ENCODE results near the gene FCAR. TPM values are rescaled to one million over a fixed set of nuclear protein-coding genes. Genes with fewer than 3 reads are reported as not detected.

FCAR gene
- polyA plus RNA-seq, 1 of the 3 experiments (the other 2 are of a cell fraction) = not detected

DNA sequence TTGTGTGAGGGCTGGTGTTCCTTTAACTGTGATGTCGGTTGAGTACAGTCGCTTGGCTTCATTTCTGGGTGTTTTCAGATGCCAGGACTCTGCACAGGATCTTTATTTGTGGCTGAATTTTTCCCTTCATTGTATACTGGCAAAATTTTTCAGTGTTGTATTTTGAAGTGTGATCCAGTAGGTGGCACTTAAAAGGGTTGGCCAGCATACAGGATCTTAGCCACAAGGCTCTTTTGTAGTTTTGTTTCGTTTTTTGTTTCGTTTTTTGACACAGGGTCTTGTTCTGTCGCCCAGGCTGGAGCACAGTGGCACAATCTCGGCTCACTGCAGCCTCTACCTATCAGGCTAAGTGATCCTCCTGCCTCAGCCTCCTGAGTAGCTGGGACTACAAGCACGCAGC, 8.7 kb downstream of the FCAR start:
- Histone ChIP-seq H3K4me3 (ENCODE audit: low read depth in 2 of 2, low read length in 1 of 2) (0 out of 4 replicates have a peak overlapping the region, but pooled peaks of 1 of the 2 experiments have one; percentile 16), H3K9me2 (no peaks in the 10 kb centered on the region), H4K20me1 (ENCODE audit: insufficient read depth) (no peaks in the 10 kb centered on the region), H3K9ac (no peak overlapping the region), H3K9me3 (no peaks in the 10 kb centered on the region), H3K4me1 (ENCODE audit: control insufficient read depth in 1 of 2, insufficient read depth in 2 of 2, low read depth in 1 of 2, low read length in 1 of 2) (no peaks in the 10 kb centered on the region), H3K36me3 (replicated peaks in 1 of 2; ENCODE audit: control insufficient read depth in 1 of 2, insufficient read depth in 2 of 2, low read length in 1 of 2) (no peaks in the 10 kb centered on the region), H3K27ac (ENCODE audit: low read depth in 2 of 2, low read length in 1 of 2) (no peak overlapping the region), H3K27me3 (ENCODE audit: insufficient read depth) (peaks cover 51% of the 10 kb centered on the region; the same call in 1 of the 2 replicates), H3F3A (replicated peaks; ENCODE audit: insufficient read depth) (no peaks in the 10 kb centered on the region), H2AFZ (ENCODE audit: low read depth) (no peak overlapping the region), H3K79me2 (ENCODE audit: insufficient read depth) (no peaks in the 10 kb centered on the region), H3K4me2 (no peak overlapping the region)
- ChIA-PET POLR2A (no interaction called here), CTCF (no interaction called here)
- no peak for DNase-seq
- 25% methylated on average over 7 of the region's 7 CpGs for WGBS (ENCODE audit: low lambda C conversion rate)
- TF ChIP-seq, protein P1, sequence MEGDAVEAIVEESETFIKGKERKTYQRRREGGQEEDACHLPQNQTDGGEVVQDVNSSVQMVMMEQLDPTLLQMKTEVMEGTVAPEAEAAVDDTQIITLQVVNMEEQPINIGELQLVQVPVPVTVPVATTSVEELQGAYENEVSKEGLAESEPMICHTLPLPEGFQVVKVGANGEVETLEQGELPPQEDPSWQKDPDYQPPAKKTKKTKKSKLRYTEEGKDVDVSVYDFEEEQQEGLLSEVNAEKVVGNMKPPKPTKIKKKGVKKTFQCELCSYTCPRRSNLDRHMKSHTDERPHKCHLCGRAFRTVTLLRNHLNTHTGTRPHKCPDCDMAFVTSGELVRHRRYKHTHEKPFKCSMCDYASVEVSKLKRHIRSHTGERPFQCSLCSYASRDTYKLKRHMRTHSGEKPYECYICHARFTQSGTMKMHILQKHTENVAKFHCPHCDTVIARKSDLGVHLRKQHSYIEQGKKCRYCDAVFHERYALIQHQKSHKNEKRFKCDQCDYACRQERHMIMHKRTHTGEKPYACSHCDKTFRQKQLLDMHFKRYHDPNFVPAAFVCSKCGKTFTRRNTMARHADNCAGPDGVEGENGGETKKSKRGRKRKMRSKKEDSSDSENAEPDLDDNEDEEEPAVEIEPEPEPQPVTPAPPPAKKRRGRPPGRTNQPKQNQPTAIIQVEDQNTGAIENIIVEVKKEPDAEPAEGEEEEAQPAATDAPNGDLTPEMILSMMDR (IDR thresholded peaks at IDR 0.05) = peak; percentile 30
- no peak for TF ChIP-seq GABPA (IDR thresholded peaks at IDR 0.05; ENCODE audit: low read depth)
- no peak for TF ChIP-seq RCOR1 (IDR thresholded peaks at IDR 0.05; ENCODE audit: low read length)

DNA sequence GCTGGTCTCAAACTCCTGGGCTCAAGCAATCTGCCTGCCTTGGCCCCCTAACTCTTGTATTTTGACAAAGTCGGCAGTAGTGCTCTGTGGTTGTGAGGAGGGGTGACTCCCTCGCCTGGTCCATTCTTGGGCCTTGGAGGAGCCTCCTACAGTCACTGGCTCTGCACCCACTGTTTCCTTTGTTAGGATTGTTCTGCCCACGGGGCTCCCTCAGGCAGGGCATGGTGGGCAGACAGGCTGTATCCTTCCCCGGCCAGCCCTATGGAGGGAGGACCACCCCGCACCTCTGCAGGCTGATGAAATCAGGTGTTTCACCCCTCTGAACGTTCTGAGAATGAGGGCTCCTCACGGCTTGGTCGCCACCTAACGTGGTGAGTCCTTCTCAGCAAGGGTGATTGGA, 9.2 kb downstream of the FCAR start:
- Histone ChIP-seq H3K9ac (no peak overlapping the region), H3K9me2 (no peaks in the 10 kb centered on the region), H4K20me1 (ENCODE audit: insufficient read depth) (no peaks in the 10 kb centered on the region), H3K4me1 (ENCODE audit: control insufficient read depth in 1 of 2, insufficient read depth in 2 of 2, low read depth in 1 of 2, low read length in 1 of 2) (no peaks in the 10 kb centered on the region), H3K9me3 (no peaks in the 10 kb centered on the region), H3K79me2 (ENCODE audit: insufficient read depth) (no peaks in the 10 kb centered on the region), H3K4me3 (ENCODE audit: low read depth in 2 of 2, low read length in 1 of 2) (0 out of 4 replicates have a peak overlapping the region, but pooled peaks of 1 of the 2 experiments have one; percentile 16), H3K36me3 (replicated peaks in 1 of 2; ENCODE audit: control insufficient read depth in 1 of 2, insufficient read depth in 2 of 2, low read length in 1 of 2) (no peaks in the 10 kb centered on the region), H3F3A (replicated peaks; ENCODE audit: insufficient read depth) (no peaks in the 10 kb centered on the region), H3K27ac (ENCODE audit: low read depth in 2 of 2, low read length in 1 of 2) (no peak overlapping the region), H2AFZ (ENCODE audit: low read depth) (no peak overlapping the region), H3K27me3 (ENCODE audit: insufficient read depth) (peaks cover 51% of the 10 kb centered on the region; the same call in 1 of the 2 replicates), H3K4me2 (no peak overlapping the region)
- TF ChIP-seq, protein P1 (IDR thresholded peaks at IDR 0.05) = no peak
- TF ChIP-seq, protein P2, sequence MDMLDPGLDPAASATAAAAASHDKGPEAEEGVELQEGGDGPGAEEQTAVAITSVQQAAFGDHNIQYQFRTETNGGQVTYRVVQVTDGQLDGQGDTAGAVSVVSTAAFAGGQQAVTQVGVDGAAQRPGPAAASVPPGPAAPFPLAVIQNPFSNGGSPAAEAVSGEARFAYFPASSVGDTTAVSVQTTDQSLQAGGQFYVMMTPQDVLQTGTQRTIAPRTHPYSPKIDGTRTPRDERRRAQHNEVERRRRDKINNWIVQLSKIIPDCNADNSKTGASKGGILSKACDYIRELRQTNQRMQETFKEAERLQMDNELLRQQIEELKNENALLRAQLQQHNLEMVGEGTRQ (IDR thresholded peaks at IDR 0.05; ENCODE audit: borderline replicate concordance, low read depth, low read length) = no peak
- TF ChIP-seq RXRA (IDR thresholded peaks at IDR 0.05; ENCODE audit: borderline replicate concordance, low read depth) = no peak
- TF ChIP-seq EP300 (IDR thresholded peaks at IDR 0.05; ENCODE audit: borderline replicate concordance in 1 of 2, low read depth in 1 of 2, low read length in 1 of 2) = no peak
- TF ChIP-seq, protein P3, sequence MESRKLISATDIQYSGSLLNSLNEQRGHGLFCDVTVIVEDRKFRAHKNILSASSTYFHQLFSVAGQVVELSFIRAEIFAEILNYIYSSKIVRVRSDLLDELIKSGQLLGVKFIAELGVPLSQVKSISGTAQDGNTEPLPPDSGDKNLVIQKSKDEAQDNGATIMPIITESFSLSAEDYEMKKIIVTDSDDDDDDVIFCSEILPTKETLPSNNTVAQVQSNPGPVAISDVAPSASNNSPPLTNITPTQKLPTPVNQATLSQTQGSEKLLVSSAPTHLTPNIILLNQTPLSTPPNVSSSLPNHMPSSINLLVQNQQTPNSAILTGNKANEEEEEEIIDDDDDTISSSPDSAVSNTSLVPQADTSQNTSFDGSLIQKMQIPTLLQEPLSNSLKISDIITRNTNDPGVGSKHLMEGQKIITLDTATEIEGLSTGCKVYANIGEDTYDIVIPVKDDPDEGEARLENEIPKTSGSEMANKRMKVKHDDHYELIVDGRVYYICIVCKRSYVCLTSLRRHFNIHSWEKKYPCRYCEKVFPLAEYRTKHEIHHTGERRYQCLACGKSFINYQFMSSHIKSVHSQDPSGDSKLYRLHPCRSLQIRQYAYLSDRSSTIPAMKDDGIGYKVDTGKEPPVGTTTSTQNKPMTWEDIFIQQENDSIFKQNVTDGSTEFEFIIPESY (IDR thresholded peaks at IDR 0.05; ENCODE audit: borderline replicate concordance, low read depth) = no peak
- no peak for TF ChIP-seq CHD2 (IDR thresholded peaks at IDR 0.05; ENCODE audit: low read length, partially characterized antibody)
- no peak for TF ChIP-seq GATA2 (CRISPR knock-in tag; IDR thresholded peaks at IDR 0.05)
- TF ChIP-seq, protein P4, sequence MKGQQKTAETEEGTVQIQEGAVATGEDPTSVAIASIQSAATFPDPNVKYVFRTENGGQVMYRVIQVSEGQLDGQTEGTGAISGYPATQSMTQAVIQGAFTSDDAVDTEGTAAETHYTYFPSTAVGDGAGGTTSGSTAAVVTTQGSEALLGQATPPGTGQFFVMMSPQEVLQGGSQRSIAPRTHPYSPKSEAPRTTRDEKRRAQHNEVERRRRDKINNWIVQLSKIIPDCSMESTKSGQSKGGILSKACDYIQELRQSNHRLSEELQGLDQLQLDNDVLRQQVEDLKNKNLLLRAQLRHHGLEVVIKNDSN (IDR thresholded peaks at IDR 0.05; ENCODE audit: borderline replicate concordance, low read depth) = no peak
- no peak for TF ChIP-seq SIN3A (IDR thresholded peaks at IDR 0.05; ENCODE audit: borderline replicate concordance, low read depth, low read length)
- no peak for DNase-seq
- ChIA-PET CTCF (no interaction called here), POLR2A (no interaction called here)
- 19% methylated on average over 9 of the region's 9 CpGs for WGBS (ENCODE audit: low lambda C conversion rate)
